ENCODE results near the gene SEMA4A. TPM values are rescaled to one million over a fixed set of nuclear protein-coding genes. Genes with fewer than 3 reads are reported as not detected.

The SEMA4A gene
- total and polyA plus RNA-seq, 2 of the 8 experiments (the other 6 are each of a cell fraction or from before 2014, with no cell fraction given), result 7.3 to 10.6 TPM

GRCh38 chr1:156163712-156164111, 10.3 kb downstream of the SEMA4A start:
- H4K8ac ChIP-seq (ENCODE audit: extremely low read depth, insufficient read depth, low read length), result no peak overlapping the region
- H2BK15ac ChIP-seq (ENCODE audit: low read length), result no peak overlapping the region
- no peak overlapping the region for H2BK20ac ChIP-seq (ENCODE audit: low read length)
- H3K79me1 ChIP-seq (ENCODE audit: low read depth, low read length), result no peaks in the 10 kb centered on the region
- no peaks in the 10 kb centered on the region for H3K9me3 ChIP-seq (ENCODE audit: insufficient read depth in 2 of 2, low read depth in 1 of 2, low read length in 1 of 2)
- H3K18ac ChIP-seq (ENCODE audit: extremely low read depth, low read length), result no peak overlapping the region
- H3K27ac ChIP-seq (ENCODE audit: low read depth, low read length), result no peak overlapping the region
- no peak overlapping the region for H2BK5ac ChIP-seq (ENCODE audit: low read depth, low read length)
- WGBS, 2 experiments (ENCODE audit: extremely low coverage in 1 of 2, insufficient coverage in 1 of 2, insufficient read length in 1 of 2, insufficient replicate concordance in 2 of 2, low coverage in 1 of 2, low lambda C conversion rate in 2 of 2, missing lambda C conversion rate in 1 of 2), result 87% methylated on average over 1 of the region's 1 CpG; no CpG with 5 or more reads in 1 of the 2 experiments
- H3K14ac ChIP-seq (ENCODE audit: insufficient read length), result no peak overlapping the region
- no peak for DNase-seq (ENCODE audit: low read depth in 1 of 2, low spot score in 2 of 2)
- peaks cover 4% of the 10 kb centered on the region; the same call in 1 of the 2 replicates for H3K23me2 ChIP-seq (ENCODE audit: low read depth, low read length)
- TF ChIP-seq TAF1 (IDR thresholded peaks at IDR 0.05; ENCODE audit: low read depth, low read length) (no peak), KDM4A (IDR thresholded peaks at IDR 0.05; ENCODE audit: low read depth, low read length, severe bottlenecking) (no peak), SIN3A (conservative IDR thresholded peaks at IDR 0.05 in 1 of 2, IDR thresholded peaks at IDR 0.05 in 1 of 2; ENCODE audit: low read depth in 1 of 2, low read length in 2 of 2) (no peak), CEBPB (IDR thresholded peaks at IDR 0.05; ENCODE audit: low read depth, low read length) (no peak), BACH1 (IDR thresholded peaks at IDR 0.05; ENCODE audit: low read length) (no peak), KDM5A (IDR thresholded peaks at IDR 0.05; ENCODE audit: low read length) (no peak), SRF (IDR thresholded peaks at IDR 0.05; ENCODE audit: low read depth, low read length) (no peak), RFX5 (IDR thresholded peaks at IDR 0.05; ENCODE audit: borderline replicate concordance, low read depth, low read length) (no peak), POU5F1 (IDR thresholded peaks at IDR 0.05; ENCODE audit: low read depth, low read length) (no peak), SUZ12 (IDR thresholded peaks at IDR 0.05; ENCODE audit: low read length) (no peak), EP300 (IDR thresholded peaks at IDR 0.05; ENCODE audit: borderline replicate concordance in 1 of 2, low read depth in 2 of 2, low read length in 2 of 2) (no peak)
- no peak overlapping the region for H3K4me3 ChIP-seq (ENCODE audit: extremely low read depth in 1 of 4, insufficient read depth in 2 of 4, low read depth in 3 of 4, low read length in 4 of 4)
- no peak overlapping the region for H3K4me2 ChIP-seq (ENCODE audit: insufficient read depth in 1 of 2, low read depth in 2 of 2, low read length in 2 of 2)
- ChIA-PET POLR2A (ENCODE audit: partially characterized antibody) (interaction anchor here (0.8 to 5.1 kb wide), 7 partner anchors 12 to 66 kb away, joined by 3 to 27 read pairs (median 3); partner anchors contain the start of gene PMF1), CTCF (ENCODE audit: partially characterized antibody) (interaction anchor here (0.6 to 7.5 kb wide), 6 partner anchors 11 to 61 kb away, joined by 3 to 65 read pairs (median 8); partner anchors contain the start of gene SLC25A44)
- peaks cover 3 to 14% (median 9%) of the 10 kb centered on the region in 4 experiments; a peak in 6 of 7 replicates for H3K4me1 ChIP-seq (replicated peaks in 1 of 4; ENCODE audit: control insufficient read depth in 3 of 4, insufficient read depth in 4 of 4, low read length in 3 of 4)
- H3K9ac ChIP-seq (replicated peaks in 1 of 4; ENCODE audit: extremely low read depth in 1 of 4, low read depth in 3 of 4, low read length in 3 of 4), result no peak overlapping the region
- no peak overlapping the region for H2AK5ac ChIP-seq (ENCODE audit: low read depth, low read length)
- no peak overlapping the region for H3K56ac ChIP-seq (replicated peaks; ENCODE audit: insufficient read length, low read depth, low read length)
- H4K91ac ChIP-seq (replicated peaks; ENCODE audit: insufficient read length, low read length), result no peak overlapping the region
- H2AFZ ChIP-seq (ENCODE audit: low read length), result no peak overlapping the region
- no peaks in the 10 kb centered on the region for H3K79me2 ChIP-seq (ENCODE audit: control insufficient read depth in 1 of 2, insufficient read depth in 2 of 2, low read length in 2 of 2)
- H3K36me3 ChIP-seq (ENCODE audit: control insufficient read depth in 2 of 4, insufficient read depth in 4 of 4, low read length in 3 of 4), result peaks cover 0 to 9% (median 0%) of the 10 kb centered on the region in 4 experiments; a peak in 2 of 8 replicates
- no peaks in the 10 kb centered on the region for H3K27me3 ChIP-seq (replicated peaks in 1 of 4; ENCODE audit: control insufficient read depth in 3 of 4, extremely low read depth in 1 of 4, insufficient read depth in 3 of 4, low read length in 3 of 4)
- no peak overlapping the region for H4K5ac ChIP-seq (ENCODE audit: insufficient read length, low read depth, low read length)
- H3K23ac ChIP-seq (ENCODE audit: insufficient read length), result no peak overlapping the region
- no peaks in the 10 kb centered on the region for H4K20me1 ChIP-seq (replicated peaks in 1 of 2; ENCODE audit: control insufficient read depth in 1 of 2, insufficient read depth in 2 of 2, low read length in 2 of 2)
- no peak overlapping the region for H2BK120ac ChIP-seq (replicated peaks; ENCODE audit: low read depth, low read length)
- H3K4ac ChIP-seq (replicated peaks; ENCODE audit: insufficient read length, low read depth, low read length), result no peak overlapping the region
- no peak for FAIRE-seq
- H2BK12ac ChIP-seq (ENCODE audit: low read depth, low read length), result no peak overlapping the region
